Erythroblast (primary cell): Measurements from ENCODE around the gene RB1.

ENCODE experiments used
- GATA1 ChIP-seq: IDR thresholded peaks from 2 replicates; pipeline ENCODE4 v1.6.1; 2011; ENCODE audit warnings: low read depth, mild to moderate bottlenecking, control low read depth, low read length, moderate library complexity
- POLR2A ChIP-seq: IDR thresholded peaks from 2 replicates; pipeline ENCODE4 v1.6.1; 2011; ENCODE audit warnings: mild to moderate bottlenecking, low read length

DNA sequence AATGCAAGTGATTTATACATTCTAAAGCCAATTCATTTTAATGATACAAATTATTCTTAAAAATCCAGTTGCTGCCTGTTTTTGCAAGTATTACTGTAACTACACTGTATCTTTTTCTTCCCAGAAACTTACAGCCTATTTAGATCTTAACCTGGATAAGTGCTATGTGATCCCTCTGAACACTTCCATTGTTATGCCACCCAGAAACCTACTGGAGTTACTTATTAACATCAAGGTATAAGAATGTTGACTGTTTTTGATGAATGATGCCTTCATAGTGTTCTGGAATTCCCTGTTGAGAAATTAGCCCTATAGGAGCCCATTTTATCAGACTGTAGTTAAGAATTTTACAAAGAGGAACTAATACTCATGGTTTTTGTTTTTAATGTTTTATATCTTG lies 45.5 kb upstream of the RB1 start:
- no peak for TF ChIP-seq POLR2A
- TF ChIP-seq GATA1: no peak
